Bronchial epithelial cell (primary cell): ENCODE data around the gene KLHDC9. TPM values are rescaled to one million over a fixed set of nuclear protein-coding genes. Genes with fewer than 3 reads are reported as not detected.

Experiments
- DNase-seq: peaks from one replicate; pipeline ENCODE4 v3.0.0-alpha.2; 2010; ENCODE audit warnings: low read depth
- FAIRE-seq: peaks from 2 replicates; lab custom pipeline; 2011; peaks lifted over from hg19 to GRCh38; lab: Jason Lieb, UNC
- H3K27me3 ChIP-seq: 2 replicates; pipeline ENCODE4 v1.5.1; 2011; ENCODE audit warnings: low read length; ENCODE audit not compliant: control insufficient read depth, insufficient read depth
- H3K36me3 ChIP-seq: 2 replicates; pipeline ENCODE4 v1.5.1; 2011; ENCODE audit warnings: low read length; ENCODE audit not compliant: control insufficient read depth, insufficient read depth
- H3K4me3 ChIP-seq: 2 replicates; pipeline ENCODE4 v1.5.1; 2011; ENCODE audit warnings: mild to moderate bottlenecking, low read depth, low read length, control low read depth
- total RNA-seq: library from RNA; depleted of rRNA; stranded (reverse); fragments of >200 nt; gene quantifications from 2 replicates; pipeline ENCODE4 v1.2.1, GENCODE V29; 2014
- TF ChIP-seq, protein P1 (sequence below): IDR thresholded peaks from 2 replicates; pipeline ENCODE4 v1.5.1; 2011; ENCODE audit warnings: mild to moderate bottlenecking, moderate library complexity, low read length, control low read depth, inconsistent platforms; ENCODE audit not compliant: insufficient read depth, severe bottlenecking

The KLHDC9 gene
- total RNA-seq, 1 donor from 2014 or later: 1.3 TPM

DNA sequence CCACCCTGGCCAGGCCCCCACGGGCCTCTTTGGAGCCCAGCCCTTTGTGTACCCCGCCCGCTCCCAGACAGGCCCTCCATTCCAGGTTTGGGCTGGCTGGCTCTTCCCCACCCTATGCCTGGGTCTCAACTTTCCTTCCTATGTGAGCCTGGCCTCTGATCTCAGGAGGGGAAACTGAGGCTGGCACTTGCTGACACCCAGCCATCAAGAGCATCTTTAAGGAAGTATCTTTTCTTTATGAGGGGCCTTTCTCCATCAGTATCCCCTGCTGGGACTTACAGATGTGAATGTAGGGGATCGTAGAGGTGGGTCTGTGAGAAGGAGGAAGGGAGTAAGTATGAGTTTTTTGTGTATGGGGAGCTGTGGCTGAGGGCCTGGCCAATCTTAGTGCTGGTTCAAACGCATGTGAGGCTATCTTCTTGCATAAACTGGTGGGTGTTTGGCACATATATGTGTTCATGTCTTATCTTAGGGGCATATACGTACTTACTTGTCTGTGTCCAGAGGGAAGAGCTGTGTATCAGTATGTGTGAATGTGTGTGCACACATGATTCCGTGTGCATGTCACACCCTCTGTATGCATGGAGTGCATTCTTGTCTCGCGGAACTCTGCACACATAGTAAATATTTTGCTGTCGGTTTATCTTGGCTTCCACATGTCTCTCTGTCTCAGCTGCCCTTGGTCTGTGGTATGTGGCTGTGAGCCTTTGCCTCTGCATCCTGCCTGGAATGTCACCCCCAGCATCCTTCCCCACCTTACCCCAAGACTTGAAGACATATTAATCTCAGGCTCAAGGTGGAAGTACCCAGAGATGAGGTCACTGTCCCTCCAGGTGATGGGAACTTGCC is 14.2 kb upstream of the KLHDC9 start:
- DNase-seq: peak; percentile 40
- peak; percentile 83 for FAIRE-seq
- TF ChIP-seq, protein P1, sequence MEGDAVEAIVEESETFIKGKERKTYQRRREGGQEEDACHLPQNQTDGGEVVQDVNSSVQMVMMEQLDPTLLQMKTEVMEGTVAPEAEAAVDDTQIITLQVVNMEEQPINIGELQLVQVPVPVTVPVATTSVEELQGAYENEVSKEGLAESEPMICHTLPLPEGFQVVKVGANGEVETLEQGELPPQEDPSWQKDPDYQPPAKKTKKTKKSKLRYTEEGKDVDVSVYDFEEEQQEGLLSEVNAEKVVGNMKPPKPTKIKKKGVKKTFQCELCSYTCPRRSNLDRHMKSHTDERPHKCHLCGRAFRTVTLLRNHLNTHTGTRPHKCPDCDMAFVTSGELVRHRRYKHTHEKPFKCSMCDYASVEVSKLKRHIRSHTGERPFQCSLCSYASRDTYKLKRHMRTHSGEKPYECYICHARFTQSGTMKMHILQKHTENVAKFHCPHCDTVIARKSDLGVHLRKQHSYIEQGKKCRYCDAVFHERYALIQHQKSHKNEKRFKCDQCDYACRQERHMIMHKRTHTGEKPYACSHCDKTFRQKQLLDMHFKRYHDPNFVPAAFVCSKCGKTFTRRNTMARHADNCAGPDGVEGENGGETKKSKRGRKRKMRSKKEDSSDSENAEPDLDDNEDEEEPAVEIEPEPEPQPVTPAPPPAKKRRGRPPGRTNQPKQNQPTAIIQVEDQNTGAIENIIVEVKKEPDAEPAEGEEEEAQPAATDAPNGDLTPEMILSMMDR: no peak
- Histone ChIP-seq H3K4me3 (no peak overlapping the region), H3K36me3 (no peaks in the 10 kb centered on the region), H3K27me3 (no peaks in the 10 kb centered on the region)

DNA sequence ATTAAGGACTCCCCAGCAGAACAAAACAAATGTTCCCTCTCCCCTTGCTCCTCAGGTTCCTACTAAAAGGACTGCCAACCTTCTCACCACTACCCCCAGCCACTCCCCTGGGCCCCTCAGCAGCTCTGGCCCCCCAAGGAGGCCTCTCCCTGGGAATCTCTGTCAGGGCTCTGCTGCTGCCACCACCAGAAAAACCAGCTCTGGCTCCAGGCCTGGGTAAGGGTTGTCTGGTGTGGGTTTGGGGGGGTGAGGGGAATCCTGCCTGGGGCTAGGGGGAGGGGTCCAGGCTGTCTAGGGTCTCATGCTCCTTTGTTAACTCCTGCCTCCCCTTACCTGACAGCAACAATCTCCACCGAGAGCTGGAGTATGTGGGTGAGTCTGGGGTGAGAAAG is 13.6 kb upstream of the KLHDC9 start:
- FAIRE-seq: no peak
- no peaks in the 10 kb centered on the region for H3K36me3 ChIP-seq

DNA sequence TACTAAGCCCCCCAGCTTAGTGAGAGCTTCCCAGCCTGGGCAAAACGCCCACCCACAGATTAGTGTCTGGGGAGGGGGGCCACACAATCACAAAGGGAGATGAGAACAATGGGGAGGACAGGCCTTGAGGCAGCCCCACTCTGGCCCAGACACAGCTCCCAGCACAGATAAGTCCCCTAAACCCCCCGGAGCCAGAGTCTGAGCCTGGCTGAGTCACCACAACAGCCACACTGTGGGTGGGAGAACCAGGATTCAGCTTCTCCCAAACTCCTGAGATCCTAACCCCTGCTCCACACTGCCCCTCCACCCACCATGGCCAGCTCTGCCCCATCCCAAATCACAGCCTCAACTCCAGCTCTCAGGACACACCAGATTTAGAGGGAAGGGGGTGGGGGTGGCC is 13.0 kb upstream of the KLHDC9 start:
- Histone ChIP-seq H3K27me3 (no peaks in the 10 kb centered on the region), H3K36me3 (no peaks in the 10 kb centered on the region), H3K4me3 (no peak overlapping the region)
- DNase-seq: peak; percentile 27
- TF ChIP-seq, protein P1: no peak
- FAIRE-seq: no peak

More for the DNA sequence above, 13.6 kb upstream of the KLHDC9 start:
- no peak overlapping the region for H3K4me3 ChIP-seq
- no peak for DNase-seq
- H3K27me3 ChIP-seq: no peaks in the 10 kb centered on the region
- TF ChIP-seq, protein P1: no peak

DNA sequence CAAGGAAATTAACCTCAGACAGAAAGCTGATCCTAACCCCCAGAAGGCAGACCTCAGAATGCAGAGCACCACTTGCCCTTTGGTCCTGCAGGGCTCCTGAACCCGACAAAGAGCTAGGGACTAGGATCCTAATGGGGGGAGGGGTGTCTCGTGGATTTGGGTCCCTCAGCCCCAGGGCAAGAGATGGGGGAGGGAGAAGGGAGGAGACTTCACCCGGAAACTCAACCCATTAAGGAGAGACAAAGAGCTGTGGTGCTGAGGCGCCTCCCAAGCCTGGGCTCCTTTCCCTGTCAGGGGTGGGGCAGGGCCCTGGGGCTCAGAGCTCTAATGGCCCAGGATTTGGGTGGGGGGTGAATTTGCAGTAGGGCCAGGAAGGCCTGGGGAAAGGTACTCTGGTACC is 11.7 kb upstream of the KLHDC9 start:
- Histone ChIP-seq H3K27me3 (no peaks in the 10 kb centered on the region), H3K36me3 (no peaks in the 10 kb centered on the region), H3K4me3 (peak overlapping the region; percentile 62)
- FAIRE-seq: no peak
- TF ChIP-seq, protein P1: no peak
- DNase-seq: no peak

DNA sequence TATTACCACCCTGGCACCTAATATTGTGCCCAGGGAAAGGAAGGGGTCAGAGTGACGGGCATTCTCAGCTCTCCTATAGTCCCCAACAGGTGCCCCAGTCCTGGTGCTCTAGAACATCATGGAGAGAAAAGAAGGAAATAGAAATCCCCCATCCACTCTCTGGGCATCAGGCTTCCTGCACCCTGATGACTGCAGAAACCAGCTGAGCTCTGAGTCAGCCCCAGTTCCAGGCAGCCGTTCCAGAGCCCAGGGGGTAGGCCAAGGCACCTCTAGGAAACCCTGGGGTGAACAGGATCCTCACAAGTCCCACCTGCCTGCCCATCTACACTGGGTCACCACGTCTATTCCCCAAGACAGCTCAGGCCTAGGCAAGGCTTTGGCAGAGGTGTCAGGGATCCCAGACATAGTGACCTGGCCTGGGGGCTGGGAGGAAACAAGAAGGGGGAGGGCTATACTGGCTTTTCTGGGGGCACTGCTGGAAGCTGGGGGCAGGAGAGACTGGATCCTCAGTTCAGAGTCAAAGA is 9.5 kb upstream of the KLHDC9 start:
- FAIRE-seq (no peak), DNase-seq (peak; percentile 85)
- Histone ChIP-seq H3K36me3 (no peaks in the 10 kb centered on the region), H3K27me3 (no peaks in the 10 kb centered on the region), H3K4me3 (peak overlapping the region; percentile 62)
- TF ChIP-seq, protein P1: no peak
